GM12873 (cell line): ENCODE results near the gene SCUBE3.

Source experiments
- CTCF ChIP-seq: IDR thresholded peaks from 2 replicates; pipeline ENCODE4 v1.5.1; 2012; ENCODE audit warnings: low read depth, mild to moderate bottlenecking, moderate library complexity, low read length, control low read depth; ENCODE audit not compliant: insufficient read depth; ENCODE audit errors: missing control alignments

The SCUBE3 gene

GRCh38 chr6:35267897-35268296 is 54.1 kb downstream of the SCUBE3 start:
- no peak for TF ChIP-seq CTCF

- TF ChIP-seq CTCF = no peak
Measured at GRCh38 chr6:35272005-35272404, 58.2 kb downstream of the SCUBE3 start.

GRCh38 chr6:35273822-35274559 is 60.2 kb downstream of the SCUBE3 start:
- TF ChIP-seq CTCF = no peak

GRCh38 chr6:35275744-35276260 is 62.0 kb downstream of the SCUBE3 start:
- no peak for TF ChIP-seq CTCF

GRCh38 chr6:35278708-35279107 is 65.0 kb downstream of the SCUBE3 start:
- no peak for TF ChIP-seq CTCF

- no peak for TF ChIP-seq CTCF
Measured at GRCh38 chr6:35280903-35281302, 67.1 kb downstream of the SCUBE3 start.

- no peak for TF ChIP-seq CTCF
Measured at GRCh38 chr6:35282472-35282871, 68.7 kb downstream of the SCUBE3 start.
